HG03095 (cell line): ENCODE data around the gene CUEDC1.
"Not testable (repeated sequence)": the region's sequence is repeated elsewhere in the genome, so short reads cannot be mapped to it uniquely, and the experiment has no call there.

Experiments
- ATAC-seq: cut with Tn5 transposase; IDR thresholded peaks from one replicate; pipeline ENCODE4 v1.9.1; 2021; ENCODE audit warnings: moderate library complexity; ENCODE audit not compliant: unreplicated experiment

Gene CUEDC1

GRCh38 chr17:57986841-57987580 lies 31.8 kb upstream of the CUEDC1 start:
- no peak for ATAC-seq

DNA sequence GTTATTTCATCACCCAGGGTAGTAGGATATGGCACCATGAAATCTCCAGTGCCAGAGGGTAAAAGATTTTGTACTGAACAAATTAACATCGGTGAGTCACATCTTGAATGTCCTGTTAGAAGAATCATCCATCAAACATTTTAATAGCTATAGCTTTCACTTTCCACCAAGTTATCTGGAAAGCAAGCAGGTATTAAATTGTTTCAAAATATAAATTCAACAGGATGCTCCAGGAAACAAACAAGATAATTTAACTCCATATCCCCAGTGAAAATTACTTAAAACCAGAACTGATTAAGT lies 30.4 kb upstream of the CUEDC1 start:
- no peak for ATAC-seq

DNA sequence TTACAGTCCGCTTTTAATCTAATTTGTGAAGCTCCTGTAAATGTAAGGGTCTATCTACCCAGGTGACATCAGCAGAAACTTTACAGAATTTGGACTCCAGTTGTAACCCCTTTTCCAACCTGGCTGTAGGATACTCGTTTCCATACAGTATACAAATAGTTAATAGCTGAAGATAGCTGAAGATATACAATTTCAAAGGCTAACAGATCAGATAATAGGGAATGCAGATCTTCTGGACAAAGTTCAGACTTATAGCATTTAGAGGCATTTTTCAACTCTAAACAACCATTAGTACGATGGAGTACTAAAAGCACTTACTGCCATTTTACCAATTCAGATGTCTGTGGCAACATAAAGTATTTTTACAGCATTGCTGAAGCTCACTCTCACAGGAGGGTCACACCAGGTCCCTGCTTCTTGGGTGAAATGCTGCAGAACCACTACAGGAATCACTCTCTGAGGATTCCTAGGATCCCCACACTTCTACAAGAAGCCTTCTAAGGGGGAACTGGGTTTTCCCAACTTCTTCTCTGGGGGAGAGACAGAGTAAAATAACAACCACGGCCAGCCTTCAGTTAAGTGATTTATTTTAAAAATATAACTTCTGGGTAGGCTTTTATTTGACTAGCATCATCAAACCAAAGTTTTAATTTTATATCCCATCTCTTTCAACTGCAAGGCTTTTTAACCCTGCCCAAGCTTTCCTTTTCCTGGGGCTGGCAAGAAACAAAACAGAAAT lies 29.9 kb upstream of the CUEDC1 start:
- ATAC-seq = no peak

- ATAC-seq = no peak
Measured at GRCh38 chr17:57984261-57984890, 29.2 kb upstream of the CUEDC1 start.

- no peak for ATAC-seq
Measured at GRCh38 chr17:57983446-57983845, 28.2 kb upstream of the CUEDC1 start.

DNA sequence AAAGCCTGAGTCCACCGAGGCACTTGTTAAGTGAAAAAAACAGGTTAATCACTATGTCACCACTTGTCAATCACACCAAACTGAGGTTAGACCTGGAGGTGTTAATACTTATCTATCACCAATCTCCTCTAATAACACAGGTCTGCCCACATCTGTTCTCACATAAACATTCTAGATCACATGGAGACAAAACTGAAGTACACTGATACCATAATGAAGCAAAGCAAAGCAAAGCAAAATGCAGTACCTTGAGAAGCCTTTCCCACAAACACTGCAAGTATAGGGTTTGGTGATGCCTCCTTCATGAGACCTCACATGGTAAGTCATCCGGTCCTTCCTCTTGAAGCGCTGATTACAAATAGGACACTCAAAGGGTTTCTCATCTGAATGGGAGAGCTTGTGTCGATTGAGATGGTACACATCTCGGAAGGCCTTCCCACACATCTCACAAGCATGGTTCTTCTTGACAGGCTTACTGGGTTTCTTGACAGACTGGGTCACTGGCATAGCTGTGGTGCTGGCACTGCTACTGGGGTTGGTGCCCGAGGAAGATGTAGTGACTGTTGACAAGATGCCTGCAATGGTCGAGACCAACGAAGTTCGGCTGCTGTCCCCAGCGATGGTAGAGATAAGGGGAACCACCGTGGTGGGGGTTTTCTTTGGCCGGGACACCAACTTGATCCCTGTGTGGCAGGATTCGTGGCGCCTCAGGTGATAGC lies 27.4 kb upstream of the CUEDC1 start:
- ATAC-seq = no peak

GRCh38 chr17:57980522-57980921 lies 25.3 kb upstream of the CUEDC1 start:
- no peak for ATAC-seq

- no peak for ATAC-seq
Measured at GRCh38 chr17:57979076-57979475, 23.9 kb upstream of the CUEDC1 start.

DNA sequence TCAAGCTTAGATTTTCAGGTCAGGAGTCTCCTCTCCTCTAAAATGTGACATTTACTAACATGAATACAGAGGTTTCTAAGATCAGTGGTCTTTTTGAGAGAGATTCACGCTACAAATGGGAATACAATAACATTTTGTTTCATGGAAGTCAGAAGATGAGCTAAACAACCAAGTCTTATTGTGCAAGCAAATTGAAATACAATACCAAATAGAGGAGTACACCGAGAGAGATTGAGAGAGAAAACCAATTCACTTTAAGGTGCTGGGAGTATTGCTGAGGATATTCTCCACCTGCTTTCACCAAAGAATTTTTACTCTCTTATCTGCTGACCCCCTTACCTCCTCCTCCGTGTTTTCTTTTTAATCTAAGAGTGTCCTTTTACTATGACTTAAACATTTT lies 21.4 kb upstream of the CUEDC1 start:
- ATAC-seq = no peak

DNA sequence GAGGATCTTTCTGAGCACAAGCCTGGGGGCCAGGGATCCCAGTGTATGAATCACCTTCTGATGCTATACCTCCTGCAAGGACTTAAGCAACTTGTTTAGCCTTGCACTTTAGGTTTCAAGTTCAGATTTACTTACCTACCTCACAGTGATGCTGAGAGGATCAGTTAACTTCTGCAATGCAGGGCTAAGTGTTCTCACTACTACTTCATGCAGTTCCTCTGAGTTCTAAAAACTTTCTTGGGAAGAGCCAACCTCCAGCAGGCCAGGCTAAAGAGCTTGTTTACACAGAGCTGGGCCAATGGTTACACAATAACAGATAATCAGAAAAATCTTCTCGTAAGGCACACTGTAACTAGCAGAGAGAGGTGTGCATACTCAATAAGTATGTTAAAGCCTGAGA lies 19.8 kb upstream of the CUEDC1 start:
- no peak for ATAC-seq

DNA sequence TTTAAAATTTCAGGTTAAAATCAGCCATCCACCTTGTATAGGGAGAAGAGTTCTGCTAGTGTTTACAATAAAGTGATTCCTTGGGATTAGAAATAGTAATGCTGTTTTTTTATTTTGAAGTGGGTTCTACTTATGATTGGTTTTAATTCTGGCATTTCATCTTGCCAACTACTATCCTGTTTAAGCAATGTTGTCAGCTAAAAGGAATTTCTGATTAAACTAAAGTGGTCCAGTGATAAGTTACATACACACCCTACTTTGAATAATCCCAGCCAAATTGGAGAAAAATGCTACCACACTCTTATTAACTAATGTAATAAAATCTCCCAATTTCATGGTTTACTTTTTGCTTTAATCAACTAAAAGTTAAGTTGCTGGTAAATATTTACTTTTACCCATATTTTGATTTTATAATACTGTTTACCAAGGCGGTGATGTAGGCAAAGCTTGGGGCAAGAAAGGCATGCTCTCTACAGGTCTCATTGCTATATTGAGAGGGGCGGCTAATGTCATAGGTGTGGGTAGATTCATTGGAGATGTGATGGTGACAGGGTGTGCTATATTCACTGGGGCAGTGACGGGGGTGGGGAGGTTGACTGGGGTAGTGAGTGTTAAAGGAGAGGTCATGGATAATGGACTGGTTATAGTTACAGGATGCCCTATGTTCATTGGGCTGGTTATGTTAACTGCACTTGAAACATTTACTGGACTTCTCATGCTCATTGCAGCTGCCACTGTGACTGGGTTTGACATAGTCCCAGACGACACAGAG lies 19.0 kb upstream of the CUEDC1 start:
- not testable (repeated sequence) for ATAC-seq

DNA sequence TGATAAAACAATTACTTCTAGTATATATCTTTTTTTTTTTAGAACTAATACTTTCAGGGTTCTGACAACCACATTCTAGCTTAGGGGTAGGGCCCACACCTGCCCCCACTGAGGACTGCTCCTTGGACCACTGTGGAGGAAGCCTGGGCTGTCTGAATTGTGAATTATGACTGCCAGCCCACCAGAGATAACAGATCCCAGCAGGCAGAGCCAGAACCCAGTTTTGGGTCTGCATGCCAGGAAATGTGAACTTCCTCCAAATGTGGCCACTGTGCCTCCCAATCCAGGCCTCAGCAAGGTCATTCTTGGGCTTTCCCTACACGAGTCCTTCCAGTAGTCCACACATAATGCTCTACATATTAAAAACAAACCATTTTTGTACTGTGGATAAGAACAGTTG lies 16.9 kb upstream of the CUEDC1 start:
- no peak for ATAC-seq

DNA sequence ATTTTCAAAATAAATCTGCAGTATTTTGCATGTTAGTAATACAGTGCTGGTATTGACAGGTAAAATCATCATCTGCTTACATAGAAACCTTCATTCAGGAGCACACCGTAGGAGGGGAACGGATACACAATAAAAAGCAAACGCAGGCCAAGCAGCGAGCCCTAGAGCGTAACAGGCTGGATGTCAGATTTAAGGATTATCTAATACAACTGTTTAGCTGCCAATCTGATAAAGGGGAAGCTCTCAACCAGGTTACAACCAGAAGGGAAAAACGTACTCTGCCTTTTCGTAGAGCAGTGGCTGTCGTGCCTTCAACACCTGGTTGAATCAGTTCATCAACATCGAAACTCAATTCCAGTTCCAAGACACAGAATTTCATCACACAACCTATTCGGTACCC lies 16.4 kb upstream of the CUEDC1 start:
- no peak for ATAC-seq

GRCh38 chr17:57970710-57971109 lies 15.5 kb upstream of the CUEDC1 start:
- ATAC-seq = no peak

DNA sequence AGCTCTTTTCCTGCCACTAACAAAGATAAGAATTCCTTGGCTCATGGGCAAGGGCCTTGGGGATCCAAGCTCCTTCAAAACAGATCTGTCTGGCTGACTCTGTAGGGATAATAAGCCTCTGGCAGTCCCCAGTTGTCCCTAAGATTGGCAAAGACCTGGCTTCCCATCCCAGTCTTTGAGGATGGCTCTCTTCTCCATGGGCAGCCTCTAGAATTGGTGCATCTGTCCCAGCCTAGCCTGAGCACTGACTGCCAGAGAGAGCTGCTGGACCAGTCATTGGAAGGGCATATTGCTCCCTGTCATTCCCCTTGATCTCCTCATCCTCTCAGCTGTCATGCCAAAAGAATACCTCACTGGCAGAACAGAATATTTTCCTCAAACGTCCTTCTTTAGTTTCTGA lies 13.2 kb upstream of the CUEDC1 start:
- no peak for ATAC-seq

- no peak for ATAC-seq
Measured at GRCh38 chr17:57966875-57967274, 11.7 kb upstream of the CUEDC1 start.

DNA sequence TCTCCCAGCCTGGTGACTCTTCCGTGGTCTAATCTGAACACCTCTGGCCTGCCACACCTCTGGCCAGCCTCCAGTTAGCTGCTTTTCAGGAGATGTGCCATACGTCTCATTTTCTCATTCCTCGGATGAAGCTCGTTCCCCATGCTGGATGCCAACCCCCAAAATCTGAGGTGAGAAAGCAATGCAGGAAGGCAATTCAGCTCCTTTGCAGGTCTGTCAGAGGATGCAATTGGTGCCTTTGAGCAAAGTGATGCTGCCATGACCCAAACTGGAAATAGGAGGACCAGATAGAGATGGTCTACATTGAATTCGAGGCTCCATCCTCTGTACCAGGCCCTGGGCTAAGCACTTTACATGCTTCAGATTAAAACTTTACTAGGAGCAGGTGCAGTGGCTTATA lies 11.0 kb upstream of the CUEDC1 start:
- ATAC-seq = no peak

DNA sequence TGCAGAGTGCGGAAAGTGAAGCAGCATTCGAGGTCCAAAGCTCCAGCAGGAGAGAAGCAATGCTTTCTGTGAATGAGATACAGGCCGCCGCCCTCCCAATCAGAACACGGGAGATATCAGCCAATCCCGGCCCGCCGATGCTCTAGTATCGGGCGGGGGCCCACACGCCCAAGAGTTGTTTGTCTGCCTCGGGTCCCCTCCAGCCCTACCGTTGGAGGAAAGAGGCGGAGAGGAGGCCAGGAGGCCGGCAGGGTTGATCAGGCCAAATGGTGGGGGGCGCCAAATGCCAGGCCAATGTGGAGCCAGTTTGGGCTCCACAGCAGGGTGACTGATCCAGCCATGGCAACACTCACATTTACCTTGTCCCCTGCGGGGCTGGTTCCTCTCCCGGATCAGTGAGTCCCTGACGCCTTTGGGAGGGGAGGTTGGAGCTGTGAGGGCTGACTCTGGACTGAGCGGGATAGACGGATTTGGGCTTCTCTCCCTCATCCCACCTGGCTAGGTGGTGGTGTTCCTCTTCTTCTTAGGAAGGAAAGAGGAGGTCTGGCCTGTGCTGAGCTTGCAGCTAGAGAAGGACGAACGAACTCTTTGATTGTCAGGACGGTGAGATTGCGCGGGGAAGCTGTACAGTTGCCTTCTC lies 10.4 kb upstream of the CUEDC1 start:
- ATAC-seq = no peak

- ATAC-seq = no peak
Measured at GRCh38 chr17:57963149-57963511, 7.9 kb upstream of the CUEDC1 start.

DNA sequence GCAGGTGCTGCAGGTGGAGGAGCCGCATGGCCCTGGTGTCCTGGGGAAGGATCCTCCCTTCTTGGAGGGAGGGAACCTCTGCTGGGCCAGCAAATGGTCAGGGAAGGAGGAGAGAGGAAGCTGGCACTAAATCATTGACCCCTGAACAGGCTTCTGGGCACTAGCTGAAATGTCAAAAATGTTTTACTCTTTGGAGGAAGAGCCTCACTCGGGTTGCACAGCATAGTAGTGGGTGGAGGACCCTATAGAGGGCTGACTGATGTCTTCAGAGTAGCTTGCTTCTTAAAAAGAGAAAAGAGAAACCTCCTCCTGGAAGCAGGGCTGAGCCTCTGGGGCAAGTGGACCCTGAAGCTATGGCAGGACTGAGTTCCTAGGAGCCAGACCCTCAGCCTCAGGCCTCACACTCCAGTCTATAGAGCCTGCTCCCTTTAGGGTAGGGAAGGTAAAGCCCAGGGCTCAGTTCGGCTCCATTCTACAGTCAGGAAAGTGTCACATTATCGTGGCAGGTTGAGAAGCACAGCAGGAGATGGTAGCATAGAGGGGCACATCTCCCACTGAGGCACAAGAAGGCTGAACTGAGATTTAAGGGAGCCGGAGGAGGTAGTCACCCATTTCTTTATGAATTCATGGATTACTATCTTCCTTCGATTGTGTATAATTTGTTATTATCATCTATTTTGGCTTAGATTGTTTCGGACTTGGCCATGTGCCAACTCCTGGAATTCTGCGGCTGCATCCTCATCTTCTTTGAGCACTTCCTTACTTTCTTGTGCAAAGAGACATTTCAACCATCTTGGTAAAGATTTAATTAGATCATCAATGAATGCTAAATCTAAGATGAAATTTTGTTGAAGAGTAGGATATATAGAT lies 7.3 kb upstream of the CUEDC1 start:
- ATAC-seq = no peak
